AG08396 (cell line): Measurements from ENCODE around the gene EMID1.

ENCODE experiments used
- DNase-seq: peaks from one replicate; pipeline ENCODE4 v3.0.0; 2012; ENCODE audit warnings: low spot score, mixed read lengths

Gene EMID1

DNA sequence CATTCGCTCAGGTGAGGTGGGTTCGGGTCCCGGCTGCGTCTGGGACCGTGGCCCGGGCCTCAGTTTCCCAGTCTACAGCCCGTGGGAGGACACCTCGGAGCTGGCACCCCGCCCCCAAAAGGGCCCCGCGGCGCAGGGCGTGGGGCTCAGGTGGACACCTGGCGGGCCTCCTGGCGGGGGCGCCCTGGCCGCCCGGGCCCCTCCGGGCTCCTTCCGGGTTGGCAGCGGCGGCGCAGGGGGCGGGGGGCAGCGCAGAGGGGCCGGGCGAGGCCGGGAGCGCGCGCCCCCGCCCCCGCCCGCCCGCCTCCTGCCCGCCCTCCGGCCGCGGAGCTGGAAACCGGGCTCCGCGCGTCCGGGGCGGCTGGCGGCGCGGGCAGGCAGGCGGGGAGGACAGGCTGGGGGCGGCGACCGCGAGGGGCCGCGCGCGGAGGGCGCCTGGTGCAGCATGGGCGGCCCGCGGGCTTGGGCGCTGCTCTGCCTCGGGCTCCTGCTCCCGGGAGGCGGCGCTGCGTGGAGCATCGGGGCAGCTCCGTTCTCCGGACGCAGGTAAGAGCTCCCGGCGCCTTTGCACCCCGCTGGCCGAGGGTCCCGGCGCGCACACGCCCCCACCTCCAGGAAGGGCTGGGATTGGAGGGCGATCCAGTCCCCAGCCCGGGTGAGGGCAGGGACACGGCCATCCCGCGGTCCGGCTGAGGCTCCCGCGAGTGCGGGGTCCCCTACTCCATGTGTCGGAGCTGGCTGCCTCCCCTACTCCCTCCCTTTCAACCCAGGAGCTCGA, at the start of gene EMID1:
Gene EMID1 (plus strand): TSS at position 303 of the 778 bp plus-strand sequence. CDS start 143 bp downstream, at position 446.
- peak; percentile 59 for DNase-seq

DNA sequence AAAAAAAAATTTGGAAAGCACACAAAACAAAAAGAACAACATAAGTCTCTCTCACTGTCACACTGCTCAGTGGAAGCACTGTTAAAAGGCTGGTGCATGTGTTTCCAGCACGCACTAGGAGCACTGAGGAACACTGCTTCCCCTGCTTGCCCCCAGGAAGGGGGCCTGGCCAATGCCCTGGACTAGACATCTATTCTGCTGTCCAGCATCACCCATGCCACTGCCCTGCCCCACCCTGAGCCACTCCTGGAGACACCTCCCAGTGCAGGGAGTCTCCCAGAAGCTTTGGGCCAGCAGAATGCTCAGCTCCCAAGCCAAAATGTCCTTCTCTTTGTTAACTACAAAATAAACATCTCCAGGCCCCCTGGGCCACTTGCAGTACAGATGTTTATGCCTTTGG, 49.7 kb upstream of the EMID1 start:
- no peak for DNase-seq

DNA sequence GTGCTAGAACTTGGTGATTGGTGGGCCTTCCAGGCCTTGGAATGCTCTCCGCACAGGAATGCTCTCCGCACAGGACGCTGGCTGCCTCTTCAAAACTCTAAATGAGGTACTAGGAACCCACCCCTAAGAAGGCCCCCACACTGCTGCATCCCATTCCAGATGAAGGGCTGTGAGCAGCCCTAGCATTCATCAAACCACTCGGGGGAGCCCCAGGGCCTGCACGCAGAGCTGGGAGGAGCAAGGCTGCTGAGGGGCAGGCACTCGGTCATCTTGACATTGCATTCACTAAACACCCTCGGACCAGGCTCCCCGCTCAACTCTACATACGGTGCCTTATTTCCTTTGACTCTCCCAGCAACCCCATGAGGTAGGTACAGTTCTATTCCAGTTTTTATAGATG, 49.2 kb upstream of the EMID1 start:
- no peak for DNase-seq

DNA sequence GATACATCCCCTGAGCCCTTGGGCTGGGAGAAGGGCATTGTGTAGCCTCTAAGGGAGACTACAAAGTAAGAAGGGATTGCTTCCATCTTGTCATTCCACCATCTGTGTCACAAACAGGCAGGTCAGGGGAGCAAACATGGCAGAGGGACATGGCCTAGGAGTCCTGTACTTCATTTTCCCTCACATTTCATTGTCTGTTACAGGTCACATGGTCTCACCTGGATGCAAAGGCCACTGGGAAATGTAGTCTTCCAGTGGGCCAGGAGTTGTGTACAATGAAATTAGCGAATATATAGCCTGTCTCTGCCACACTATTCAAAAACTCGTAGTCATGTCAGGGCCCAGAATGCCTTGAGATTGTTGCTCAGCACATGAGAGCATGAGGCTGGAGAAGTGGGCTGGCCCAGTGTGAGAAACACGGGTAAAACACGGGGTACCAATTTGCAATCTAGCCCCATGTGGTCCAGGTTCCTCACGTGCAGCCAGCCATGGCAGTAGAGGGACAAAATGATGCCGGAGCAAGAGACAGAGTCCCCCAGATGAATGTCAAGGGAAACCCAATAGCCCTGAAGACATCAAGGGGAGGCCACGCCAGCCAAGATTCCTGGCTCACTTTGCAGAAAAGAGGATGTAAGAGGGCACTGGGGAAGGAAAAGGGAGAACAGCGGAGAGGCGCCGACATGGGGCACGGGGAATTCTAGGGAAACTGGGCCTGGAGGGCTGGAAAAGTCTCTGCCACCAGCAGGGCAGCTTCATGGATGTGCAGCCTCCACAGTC, 47.7 kb upstream of the EMID1 start:
- no peak for DNase-seq

DNA sequence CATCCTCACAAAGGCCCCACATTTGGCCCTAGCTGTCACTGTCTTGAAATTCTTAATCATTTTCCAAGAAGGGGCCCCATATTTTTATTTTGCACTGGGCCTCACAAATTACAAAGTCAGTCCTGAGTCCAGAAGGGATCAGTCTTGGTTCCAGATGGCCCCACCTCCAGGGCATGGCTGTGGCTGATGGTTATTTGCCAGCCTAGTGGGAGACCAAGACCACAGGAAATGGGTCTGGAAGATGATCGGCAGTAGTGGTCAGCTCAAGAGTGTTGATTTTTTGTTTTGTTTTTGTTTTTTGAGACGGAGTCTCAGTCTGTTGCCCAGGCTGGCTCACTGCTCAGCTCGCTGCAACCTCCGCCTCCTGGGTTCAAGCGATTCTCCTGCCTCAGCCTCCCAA, 47.1 kb upstream of the EMID1 start:
- DNase-seq = no peak

DNA sequence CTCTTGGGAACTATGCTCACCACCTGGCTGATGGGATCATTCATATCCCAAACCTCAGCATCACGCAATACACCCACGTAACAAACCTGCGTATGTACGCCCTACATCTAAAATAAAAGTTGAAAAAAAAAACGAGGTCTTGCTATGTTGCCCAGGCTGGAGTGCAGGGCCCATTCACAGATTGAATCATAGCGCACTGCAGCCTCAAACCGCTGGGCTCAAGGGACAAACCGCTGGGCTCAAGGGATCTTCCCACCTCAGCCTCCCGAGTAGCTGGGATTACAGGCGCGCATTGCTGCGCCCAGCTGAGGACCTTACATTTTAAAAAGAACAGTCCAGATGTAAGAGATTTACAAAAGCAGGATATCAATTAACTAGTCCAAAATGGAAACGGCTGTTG, 41.9 kb upstream of the EMID1 start:
- DNase-seq = no peak

DNA sequence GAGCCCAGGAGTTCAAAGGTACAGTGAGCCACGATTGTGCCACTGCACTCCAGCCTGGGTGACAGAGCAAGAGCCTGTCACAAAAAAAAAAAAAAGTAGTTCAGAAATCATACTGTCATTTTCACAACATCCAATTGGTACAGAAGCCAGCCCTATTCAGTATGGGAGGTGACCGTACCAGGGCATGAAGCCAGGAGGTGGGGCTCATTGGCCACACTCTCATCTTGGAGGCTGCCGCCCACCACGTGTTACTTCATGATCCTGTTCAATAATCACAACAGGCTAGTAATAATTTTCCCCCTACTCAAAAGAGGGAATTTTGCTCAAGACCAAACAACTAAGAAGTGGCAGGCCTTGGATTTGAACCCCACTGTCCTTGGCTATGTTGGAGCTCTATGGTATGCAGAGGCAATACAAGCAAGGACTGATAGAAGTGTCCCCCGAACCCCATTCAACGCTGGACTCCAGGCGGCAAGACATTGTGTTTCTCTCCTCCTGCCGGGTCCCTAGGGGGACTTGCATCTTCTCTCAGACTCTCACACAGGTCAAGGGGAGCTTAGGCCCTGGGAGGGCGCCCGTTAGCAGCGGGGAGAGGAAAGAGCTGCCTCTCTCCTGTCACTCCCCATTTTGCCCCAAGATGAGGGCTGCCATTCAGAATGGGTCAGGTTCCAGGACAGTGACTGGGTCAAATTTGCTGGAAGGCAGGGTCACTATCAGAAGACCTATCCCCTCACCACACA, 40.2 kb upstream of the EMID1 start:
- no peak for DNase-seq

DNA sequence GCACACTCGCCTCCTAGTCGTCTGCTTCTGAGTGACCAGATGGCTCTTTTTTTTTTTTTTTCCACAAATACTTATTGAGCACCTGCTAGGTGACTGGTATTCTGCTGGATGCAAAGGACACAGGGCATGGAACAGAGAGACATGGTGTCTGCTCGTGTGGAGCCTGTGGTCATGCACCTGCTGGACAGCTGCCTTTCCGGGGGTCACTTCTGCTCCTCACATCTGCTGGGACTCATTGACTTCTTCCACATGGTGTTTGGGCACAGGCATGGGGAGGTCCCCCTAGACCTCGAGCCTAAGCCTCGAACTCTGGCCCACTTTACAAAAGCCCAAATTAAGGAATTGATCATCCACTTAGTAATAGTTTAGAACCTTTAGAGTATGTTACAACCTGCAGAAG, 39.5 kb upstream of the EMID1 start:
- DNase-seq = no peak

DNA sequence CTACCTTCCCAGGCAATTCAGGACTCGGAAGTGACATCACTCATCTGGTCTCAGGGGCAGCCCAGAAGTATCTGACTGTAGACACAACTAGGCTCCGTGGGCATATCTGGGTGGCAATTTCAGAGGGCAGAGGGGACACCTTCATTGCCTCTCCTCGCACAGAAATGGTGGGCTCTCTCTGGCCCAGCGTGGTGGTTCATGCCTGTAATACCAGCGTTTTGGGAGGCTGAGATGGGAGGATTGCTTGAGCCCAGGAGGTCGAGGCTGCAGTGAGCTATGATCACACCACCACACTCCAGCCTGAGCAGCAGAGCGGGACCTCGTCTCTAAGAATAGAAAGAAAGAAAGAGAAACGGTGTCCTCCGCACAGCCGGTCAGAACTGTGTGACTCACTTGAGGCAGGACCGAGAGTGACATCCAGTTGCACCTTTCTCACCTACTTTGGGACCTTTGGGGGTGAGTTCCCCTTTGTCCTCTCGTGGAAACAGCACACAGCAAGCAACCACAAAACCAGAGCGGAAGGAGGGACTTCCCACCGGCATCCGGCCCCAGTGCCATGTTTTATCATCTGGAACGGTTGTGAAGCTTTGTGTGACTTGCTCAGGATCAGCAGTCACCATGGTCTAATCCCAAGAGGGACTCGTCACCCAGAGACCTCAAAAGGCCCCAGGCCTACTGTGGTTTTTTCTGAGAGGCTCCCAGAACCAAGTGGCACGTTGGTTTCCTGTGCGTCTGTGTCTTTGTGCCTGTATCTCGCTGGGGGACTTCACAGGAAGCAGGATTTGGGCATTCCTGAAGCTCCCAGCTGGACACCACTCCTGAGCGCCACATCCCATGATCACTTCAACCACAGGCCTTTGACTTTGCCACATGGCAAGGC, 38.4 kb upstream of the EMID1 start:
- no peak for DNase-seq

DNA sequence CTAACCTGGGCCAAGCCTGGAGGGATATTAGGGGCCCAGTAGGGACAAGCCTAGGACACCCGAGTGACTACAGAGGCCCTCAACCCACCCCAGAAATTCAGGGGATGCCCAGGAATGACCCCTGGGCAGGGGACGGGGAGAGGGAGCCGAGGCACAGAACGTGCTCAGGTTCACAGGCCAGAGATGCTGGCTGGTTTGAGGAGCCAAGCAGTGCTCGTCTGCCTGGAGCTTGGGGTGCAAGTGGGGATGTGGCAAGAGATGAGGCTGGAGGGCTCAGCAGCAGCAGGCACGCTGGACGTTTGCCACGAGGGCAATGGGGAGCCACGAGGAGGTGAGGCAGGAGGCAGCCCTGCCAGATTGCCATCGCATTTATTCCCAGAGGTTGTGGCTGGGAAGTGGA, 34.0 kb upstream of the EMID1 start:
- no peak for DNase-seq

DNA sequence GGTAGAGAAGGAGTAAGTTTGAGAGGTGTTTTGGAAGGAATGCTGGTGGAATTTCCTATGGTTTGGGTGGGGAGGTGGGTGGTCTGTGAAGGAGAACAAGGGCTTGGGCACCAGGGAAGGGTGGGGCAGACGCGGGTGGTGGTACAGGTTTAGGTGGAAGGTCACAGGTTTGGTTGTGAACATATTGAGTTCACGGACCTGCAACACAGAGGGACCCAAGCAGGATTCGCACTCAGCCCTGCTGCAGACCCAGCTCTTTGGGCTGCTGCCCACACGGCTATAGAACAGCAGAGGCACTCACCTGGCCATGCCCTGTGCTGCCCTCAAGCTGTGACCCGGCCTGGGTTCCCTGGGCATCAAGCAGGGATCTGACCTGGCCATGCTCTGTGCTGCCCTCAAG, 33.5 kb upstream of the EMID1 start:
- DNase-seq = no peak

DNA sequence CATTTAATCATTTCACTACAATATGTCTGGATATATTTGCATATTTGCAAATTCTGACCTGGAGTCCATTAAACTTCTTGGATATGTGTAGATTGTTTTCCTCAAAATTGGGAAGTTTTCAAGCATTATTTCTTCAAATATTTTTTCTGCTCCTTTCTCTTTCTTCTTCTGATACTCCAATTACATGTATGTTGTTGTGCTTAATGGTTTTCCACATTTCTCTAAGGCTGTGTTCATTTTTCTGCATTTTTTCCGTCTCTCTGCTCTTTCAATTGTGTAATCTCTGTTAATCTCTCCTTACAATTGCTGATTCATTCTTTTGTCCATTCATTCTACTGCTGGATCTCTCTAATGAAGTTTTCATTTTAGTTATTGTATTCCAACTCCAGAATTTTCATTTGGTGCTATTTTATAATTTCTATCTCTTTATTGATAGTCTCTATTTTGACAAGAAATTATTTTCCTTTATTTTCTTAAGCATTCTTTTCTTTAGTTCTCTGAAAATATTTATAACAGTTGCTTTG, 30.3 kb upstream of the EMID1 start:
- no peak for DNase-seq

DNA sequence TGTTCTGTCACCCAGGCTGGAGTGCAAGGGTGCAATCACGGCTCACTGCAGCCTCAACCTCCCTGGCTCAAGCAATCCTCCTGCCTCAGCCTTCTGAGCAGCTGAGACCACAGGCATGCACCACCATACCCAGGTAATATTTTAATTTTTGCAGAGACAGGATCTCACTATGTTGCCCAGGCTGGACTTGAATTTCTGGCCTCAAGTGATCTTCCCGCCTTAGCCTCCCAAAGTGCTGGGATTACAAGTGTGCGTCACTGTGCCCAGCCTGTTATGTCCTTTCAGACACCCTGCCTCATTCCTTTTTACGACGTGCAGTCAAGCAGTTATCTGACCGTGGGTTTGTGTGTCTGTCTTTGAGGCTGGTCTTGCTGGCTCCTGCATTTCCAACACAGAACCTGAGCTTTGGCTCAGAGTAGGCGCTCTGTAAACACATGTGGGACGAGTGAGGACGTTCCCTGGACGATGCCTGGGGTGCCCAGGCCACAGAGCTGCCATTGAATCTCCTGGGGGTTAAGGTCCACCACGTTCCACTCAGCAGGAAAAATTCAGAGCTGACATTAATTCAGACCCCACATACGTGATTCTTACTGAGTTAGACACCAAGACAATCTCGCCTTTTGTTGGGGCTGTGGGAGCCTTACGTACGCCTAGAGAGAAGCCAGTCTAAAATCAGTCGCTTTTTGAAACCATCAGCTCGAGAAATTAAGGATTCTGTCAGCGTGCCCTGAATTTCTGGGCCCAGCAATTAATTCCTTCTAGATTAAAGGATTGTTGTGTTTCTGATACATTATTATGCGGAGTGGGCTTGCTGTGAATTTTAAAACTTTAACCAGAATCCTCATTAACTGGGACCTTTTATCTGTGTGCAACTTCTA, 21.5 kb upstream of the EMID1 start:
- DNase-seq = no peak

DNA sequence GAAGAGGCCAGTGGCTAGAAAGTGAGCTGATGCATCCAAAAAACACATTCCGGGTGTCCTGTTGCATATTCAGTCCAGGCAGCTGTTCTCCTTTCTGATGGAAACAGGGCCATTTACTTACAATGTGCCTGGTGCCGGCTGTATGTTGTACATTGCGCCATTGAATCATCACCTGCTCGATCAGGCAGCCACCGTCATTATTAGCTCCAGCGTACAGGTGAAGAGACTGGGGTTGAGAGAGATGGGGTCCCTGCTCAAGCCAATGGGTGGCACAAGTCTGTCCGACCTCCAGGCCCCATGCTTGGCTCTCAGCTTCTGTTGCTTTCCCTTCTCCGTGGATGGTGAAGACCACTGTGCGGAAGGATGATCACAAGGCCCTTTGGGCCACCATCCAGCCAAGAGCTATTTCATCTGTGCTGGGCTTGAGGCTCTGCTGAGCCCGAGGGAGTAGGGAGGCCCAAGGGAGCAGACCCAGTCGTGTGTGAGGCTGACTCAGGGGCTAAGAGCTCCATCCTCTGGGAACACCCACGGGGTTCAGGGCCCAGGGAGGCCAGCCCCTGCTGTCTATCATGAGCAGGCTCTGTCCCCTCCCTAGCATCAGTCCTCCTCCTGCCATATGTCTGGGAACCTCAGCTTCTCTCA, 20.7 kb upstream of the EMID1 start:
- no peak for DNase-seq

DNA sequence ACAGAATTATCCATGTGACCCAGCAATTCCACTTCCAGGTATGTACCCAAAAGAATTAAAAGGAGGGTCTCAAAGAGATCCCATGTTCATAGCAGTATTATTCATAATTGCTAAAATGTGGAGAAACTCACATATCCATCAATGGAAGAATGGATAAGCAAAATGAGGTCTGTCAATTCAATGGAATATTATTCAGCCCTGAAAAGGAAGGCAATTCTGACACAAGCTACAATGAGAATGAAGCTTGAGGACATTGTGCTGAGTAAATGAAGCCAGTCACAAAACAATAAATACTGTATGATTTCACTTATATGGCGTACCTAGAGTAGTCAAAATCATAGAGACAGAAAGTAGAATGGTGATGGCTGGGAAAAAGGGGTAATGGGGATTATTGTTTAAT, 19.4 kb upstream of the EMID1 start:
- DNase-seq = no peak

DNA sequence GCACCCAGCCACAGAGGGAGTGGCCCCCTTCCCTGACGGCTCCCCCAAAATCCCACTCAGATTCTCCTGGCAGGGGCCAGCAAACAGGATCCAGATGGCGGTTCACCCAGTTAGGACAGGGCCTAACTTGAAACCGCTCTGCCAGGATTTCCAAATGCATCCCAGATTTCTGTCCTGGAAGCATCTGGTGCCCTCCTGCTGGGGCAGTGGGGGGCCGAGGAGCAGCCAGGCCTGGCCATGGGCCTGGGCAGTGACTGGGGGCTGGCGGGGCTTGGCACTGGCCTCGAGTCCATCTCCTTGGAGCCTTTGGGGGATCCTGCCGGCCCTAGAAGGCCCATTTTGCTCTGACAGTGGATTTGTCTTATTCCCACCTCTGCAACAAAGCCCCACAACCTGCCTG, 17.9 kb upstream of the EMID1 start:
- no peak for DNase-seq

DNA sequence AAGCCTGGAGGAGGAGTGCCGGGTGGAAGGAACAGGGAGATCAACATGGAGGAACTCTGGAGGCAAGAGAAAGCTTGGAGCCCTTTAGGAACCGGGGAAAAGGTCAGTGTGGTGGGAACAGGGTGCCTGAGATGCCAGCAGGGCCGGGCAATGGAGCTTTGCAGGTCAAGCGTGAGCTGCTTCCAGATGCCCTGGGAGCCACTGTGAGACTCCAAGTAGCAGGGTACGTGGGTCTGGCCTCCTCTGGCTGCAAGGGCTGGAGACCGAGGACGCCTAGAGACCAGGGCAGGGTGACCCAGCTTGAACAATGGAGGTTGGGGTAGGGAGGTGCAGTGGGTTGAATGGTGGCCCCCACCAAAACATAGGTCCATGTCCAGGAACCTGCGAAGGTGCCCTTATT, 15.6 kb upstream of the EMID1 start:
- DNase-seq = no peak

DNA sequence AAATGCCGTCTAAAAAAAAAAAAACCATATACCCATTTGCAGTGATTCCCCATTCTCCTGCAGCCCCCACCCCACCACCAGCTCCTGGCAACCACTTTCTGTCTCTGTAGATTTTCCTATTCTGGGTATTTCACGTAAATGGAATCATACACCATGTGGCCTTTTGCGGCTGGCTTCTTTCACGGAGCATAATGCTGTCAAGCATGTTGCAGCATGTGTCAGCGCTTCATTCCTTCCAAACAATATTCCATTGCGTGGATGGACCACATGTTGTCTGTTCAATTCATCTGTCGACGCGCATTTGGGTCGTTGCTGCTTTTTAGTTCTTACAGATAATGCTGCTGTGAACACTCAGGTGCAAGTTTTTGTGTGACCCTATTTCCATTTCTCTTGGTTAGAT, 14.8 kb upstream of the EMID1 start:
- DNase-seq = no peak

DNA sequence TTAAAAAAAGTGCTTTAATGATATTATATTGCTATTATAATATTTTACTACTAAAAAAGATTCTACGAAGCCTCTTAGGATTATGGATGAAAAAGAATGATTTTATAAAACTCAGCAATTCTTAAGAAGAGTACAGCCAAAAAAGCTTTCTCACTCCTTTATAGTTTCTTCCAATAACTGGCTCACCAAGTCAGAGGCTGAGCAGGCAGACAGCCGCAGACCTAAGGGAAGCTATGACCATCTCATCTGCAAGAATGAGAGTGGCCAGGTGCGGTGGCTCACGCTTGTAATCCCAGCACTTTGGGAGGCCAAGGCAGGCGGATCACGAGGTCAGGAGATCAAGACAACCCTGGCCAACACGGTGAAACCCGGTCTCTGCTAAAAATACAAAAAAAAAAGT, 12.7 kb upstream of the EMID1 start:
- no peak for DNase-seq

DNA sequence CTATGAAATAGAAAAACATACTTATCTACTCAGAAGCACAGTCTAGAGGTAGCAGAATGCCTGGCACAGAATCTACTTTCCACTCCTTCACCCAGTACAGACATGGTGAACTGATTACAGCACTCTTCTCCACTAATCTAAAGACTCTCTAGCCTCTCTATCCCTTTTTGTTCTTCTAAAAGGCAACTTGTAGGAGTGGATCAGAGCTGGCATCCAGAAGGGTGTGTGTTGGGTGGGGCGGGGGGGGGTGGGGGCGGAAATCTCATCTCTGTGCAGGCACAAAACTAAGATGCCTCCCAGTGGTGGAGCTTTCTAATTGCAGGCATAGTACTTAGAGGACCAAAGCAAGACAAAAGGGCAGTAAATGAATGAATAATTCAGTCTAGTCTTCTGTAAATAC, 11.5 kb upstream of the EMID1 start:
- no peak for DNase-seq
